HL-60 (cell line): ENCODE data around the gene TMPRSS3.
A peak's percentile ranks its signal among the peaks of the same experiment; 100 is the strongest.

ENCODE experiments used
- DNase-seq, 2 experiments: peaks; one replicate each; pipeline ENCODE4 v3.0.0-alpha.2; 2010 to 2020; ENCODE audit warnings: low read depth in 1 of 2, low spot score in 1 of 2
- H3K27ac ChIP-seq: fragments of 250-450 bp; sonication (Bioruptor Pico); replicated peaks from 2 replicates; pipeline ENCODE4 v1.5.1; 2020; ENCODE audit warnings: mild to moderate bottlenecking, moderate library complexity
- H3K27me3 ChIP-seq: fragments of 250-450 bp; sonication (Bioruptor Pico); 2 replicates; pipeline ENCODE4 v1.5.1; 2021; ENCODE audit warnings: mild to moderate bottlenecking, moderate library complexity; ENCODE audit not compliant: insufficient read depth, poor library complexity, severe bottlenecking
- H3K4me3 ChIP-seq: replicated peaks from 2 replicates; pipeline ENCODE4 v1.5.1; 2011; ENCODE audit warnings: mild to moderate bottlenecking, control low read depth, low read length; ENCODE audit not compliant: insufficient read depth
- CTCF ChIP-seq: IDR thresholded peaks from one replicate; pipeline ENCODE4 v1.5.1; 2011; ENCODE audit warnings: low read length, control low read depth, inconsistent platforms; ENCODE audit not compliant: insufficient read depth
- GABPA ChIP-seq: IDR thresholded peaks from 2 replicates; pipeline ENCODE4 v1.6.1; 2012; ENCODE audit warnings: low read depth
- POLR2AphosphoS5 ChIP-seq: IDR thresholded peaks from 2 replicates; pipeline ENCODE4 v1.6.1; 2012; ENCODE audit warnings: low read depth
- REST ChIP-seq: IDR thresholded peaks from 2 replicates; pipeline ENCODE4 v1.6.1; 2012; ENCODE audit warnings: low read depth; ENCODE audit not compliant: insufficient replicate concordance
- SPI1 ChIP-seq: IDR thresholded peaks from 2 replicates; pipeline ENCODE4 v1.6.1; 2012; ENCODE audit warnings: low read depth, mild to moderate bottlenecking, borderline replicate concordance

Gene TMPRSS3

GRCh38 chr21:42427809-42428419 is 32.1 kb upstream of the TMPRSS3 start:
- TF ChIP-seq POLR2AphosphoS5 = no peak
- no peak for TF ChIP-seq REST
- no peak for TF ChIP-seq CTCF
- TF ChIP-seq SPI1 = no peak
- no peak for TF ChIP-seq GABPA
- no peaks in the 10 kb centered on the region for H3K27me3 ChIP-seq
- H3K27ac ChIP-seq = no peak overlapping the region
- peak in 1 of 2 experiments; percentile 37 for DNase-seq
- no peak overlapping the region for H3K4me3 ChIP-seq

- Histone ChIP-seq H3K27ac (no peak overlapping the region), H3K4me3 (no peak overlapping the region), H3K27me3 (no peaks in the 10 kb centered on the region)
- no peak for DNase-seq
- no peak for TF ChIP-seq GABPA
- no peak for TF ChIP-seq REST
- TF ChIP-seq CTCF = no peak
- no peak for TF ChIP-seq SPI1
- no peak for TF ChIP-seq POLR2AphosphoS5
Observed at GRCh38 chr21:42426876-42427480, 31.1 kb upstream of the TMPRSS3 start.

- Histone ChIP-seq H3K27ac (no peak overlapping the region), H3K27me3 (no peaks in the 10 kb centered on the region), H3K4me3 (no peak overlapping the region)
- TF ChIP-seq SPI1 (no peak), CTCF (no peak)
- no peak for DNase-seq
Observed at GRCh38 chr21:42426424-42426823, 30.6 kb upstream of the TMPRSS3 start.

GRCh38 chr21:42425591-42425990 is 29.7 kb upstream of the TMPRSS3 start:
- no peak for TF ChIP-seq POLR2AphosphoS5
- TF ChIP-seq CTCF = no peak
- TF ChIP-seq SPI1 = no peak
- no peak for TF ChIP-seq REST
- no peak for TF ChIP-seq GABPA
- DNase-seq = no peak
- Histone ChIP-seq H3K27me3 (no peaks in the 10 kb centered on the region), H3K27ac (peak overlapping the region; percentile 49), H3K4me3 (no peak overlapping the region)
